ENCODE measurements around the gene CD247. TPM values are rescaled to one million over a fixed set of nuclear protein-coding genes. Genes with fewer than 3 reads are reported as not detected.

Gene CD247
- polyA plus RNA-seq, 1 of the 3 experiments (the other 2 are of a cell fraction): 0.08 TPM

GRCh38 chr1:167387251-167387910 lies 130.9 kb downstream of the CD247 start:
- no peak overlapping the region for H3K4me2 ChIP-seq
- no peak overlapping the region for H2AFZ ChIP-seq (ENCODE audit: low read depth)
- no peak overlapping the region for H3K4me3 ChIP-seq (ENCODE audit: low read depth in 2 of 2, low read length in 1 of 2)
- H3K9me2 ChIP-seq: no peaks in the 10 kb centered on the region
- no peak overlapping the region for H3K27ac ChIP-seq (ENCODE audit: low read depth in 2 of 2, low read length in 1 of 2)
- POLR2A ChIA-PET: no interaction called here
- H3K4me1 ChIP-seq (ENCODE audit: control insufficient read depth in 1 of 2, insufficient read depth in 2 of 2, low read depth in 1 of 2, low read length in 1 of 2): no peaks in the 10 kb centered on the region
- no peaks in the 10 kb centered on the region for H3K27me3 ChIP-seq (ENCODE audit: insufficient read depth)
- DNase-seq: no peak
- CTCF ChIA-PET: interaction anchor here (1.1 to 1.6 kb wide), 3 partner anchors 14 to 120 kb away, joined by 3 to 7 read pairs (median 3); no protein-coding TSS in a partner anchor
- H3K79me2 ChIP-seq (ENCODE audit: insufficient read depth): no peaks in the 10 kb centered on the region
- peaks cover 26 to 44% of the 10 kb centered on the region in 2 experiments for H3K36me3 ChIP-seq (replicated peaks in 1 of 2; ENCODE audit: control insufficient read depth in 1 of 2, insufficient read depth in 2 of 2, low read length in 1 of 2)
- 98% methylated on average over 7 of the region's 7 CpGs for WGBS (ENCODE audit: low lambda C conversion rate)
- H3K9me3 ChIP-seq: no peaks in the 10 kb centered on the region
- H3K9ac ChIP-seq: no peak overlapping the region
- TF ChIP-seq PBX3 (IDR thresholded peaks at IDR 0.05): no peak
- TF ChIP-seq RXRA (IDR thresholded peaks at IDR 0.05; ENCODE audit: borderline replicate concordance, low read depth): no peak
- TF ChIP-seq TEAD4 (IDR thresholded peaks at IDR 0.05; ENCODE audit: borderline replicate concordance, insufficient read depth): no peak
- no peak for TF ChIP-seq ZBTB33 (IDR thresholded peaks at IDR 0.05; ENCODE audit: borderline replicate concordance, low read depth)
- TF ChIP-seq MAX (IDR thresholded peaks at IDR 0.05; ENCODE audit: low read depth): no peak
- no peak for TF ChIP-seq SMC3 (IDR thresholded peaks at IDR 0.05; ENCODE audit: low read depth, low read length)
- no peak for TF ChIP-seq JUND (IDR thresholded peaks at IDR 0.05)
- no peak for TF ChIP-seq SIN3A (IDR thresholded peaks at IDR 0.05; ENCODE audit: borderline replicate concordance, low read depth, low read length)
- no peak for TF ChIP-seq GABPA (IDR thresholded peaks at IDR 0.05; ENCODE audit: low read depth)
- no peak for TF ChIP-seq FOSL2 (IDR thresholded peaks at IDR 0.05; ENCODE audit: borderline replicate concordance, low read depth)
- TF ChIP-seq USF1 (IDR thresholded peaks at IDR 0.05; ENCODE audit: borderline replicate concordance, low read depth): no peak
- no peak for TF ChIP-seq RCOR1 (IDR thresholded peaks at IDR 0.05; ENCODE audit: low read length)
- no peaks in the 10 kb centered on the region for H3F3A ChIP-seq (replicated peaks; ENCODE audit: insufficient read depth)
- no peaks in the 10 kb centered on the region for H4K20me1 ChIP-seq (ENCODE audit: insufficient read depth)

Other genes starting within 250 kb of the CD247 start
- gene CREG1, start 35.2 kb upstream of the CD247 start, polyA plus RNA-seq (2012; rRNA removed): 26.1 and 37.0 TPM in 2 replicates
- gene RCSD1, start 111.7 kb upstream of the CD247 start, polyA plus RNA-seq (2012; rRNA removed): 0.02 and 0.03 TPM in 2 replicates
- gene MPZL1, start 203.5 kb upstream of the CD247 start, polyA plus RNA-seq (2012; rRNA removed): 27.3 and 34.4 TPM in 2 replicates

All from SK-N-SH (cell line).